HG02973 (cell line): Measurements from ENCODE around the gene SCLY.

ENCODE experiments used
- ATAC-seq: cut with Tn5 transposase; IDR thresholded peaks from one replicate; pipeline ENCODE4 v1.9.1; 2021; ENCODE audit warnings: moderate library complexity; ENCODE audit not compliant: unreplicated experiment

The SCLY gene

GRCh38 chr2:238123991-238124470, 63.2 kb downstream of the SCLY start:
- ATAC-seq = no peak

- ATAC-seq = no peak
These were observed 63.8 kb downstream of the SCLY start for GRCh38 chr2:238124488-238125126.

GRCh38 chr2:238125127-238125885, 64.5 kb downstream of the SCLY start:
- no peak for ATAC-seq

GRCh38 chr2:238126338-238126737, 65.5 kb downstream of the SCLY start:
- ATAC-seq = no peak

- ATAC-seq = no peak
These were observed 66.0 kb downstream of the SCLY start for GRCh38 chr2:238126775-238127164.

GRCh38 chr2:238127165-238128060, 66.6 kb downstream of the SCLY start:
- peak; percentile 58 for ATAC-seq

- no peak for ATAC-seq
These were observed 67.2 kb downstream of the SCLY start for GRCh38 chr2:238128061-238128440.

- ATAC-seq = no peak
These were observed 67.8 kb downstream of the SCLY start for GRCh38 chr2:238128534-238129001.

GRCh38 chr2:238129166-238130010, 68.6 kb downstream of the SCLY start:
- no peak for ATAC-seq

- ATAC-seq = no peak
These were observed 69.4 kb downstream of the SCLY start for GRCh38 chr2:238130111-238130695.

- ATAC-seq = no peak
These were observed 70.2 kb downstream of the SCLY start for GRCh38 chr2:238130696-238131628.

GRCh38 chr2:238131761-238132462, 71.1 kb downstream of the SCLY start:
- ATAC-seq = no peak

GRCh38 chr2:238132463-238133450, 72.0 kb downstream of the SCLY start:
- no peak for ATAC-seq

GRCh38 chr2:238133499-238134392, 72.9 kb downstream of the SCLY start:
- no peak for ATAC-seq

- ATAC-seq = no peak
These were observed 73.6 kb downstream of the SCLY start for GRCh38 chr2:238134393-238134785.

- no peak for ATAC-seq
These were observed 74.9 kb downstream of the SCLY start for GRCh38 chr2:238135601-238136150.
